Measurements from ENCODE around the gene TRUB2. TPM values are rescaled to one million over a fixed set of nuclear protein-coding genes. Genes with fewer than 3 reads are reported as not detected.

TRUB2 gene
- 24.2 TPM for total RNA-seq

- DNase-seq (ENCODE audit: low read depth in 2 of 3, low spot score in 2 of 3): peak; percentile 93 to 97 (median 95)
Observed at GRCh38 chr9:128322404-128323211, at the start of gene TRUB2, which contains the start of gene COQ4. TRUB2 (minus strand) TSS chr9:128322447; CDS start chr9:128322408, 39 bp downstream. COQ4 (plus strand) TSS chr9:128322839; CDS start chr9:128322859, 20 bp downstream.

- DNase-seq (ENCODE audit: low read depth in 2 of 3, low spot score in 2 of 3): no peak
Observed at GRCh38 chr9:128371630-128372117, 49.4 kb upstream of the TRUB2 start.

GRCh38 chr9:128370752-128371629 is 48.7 kb upstream of the TRUB2 start, which contains the start of gene URM1:
URM1 (plus strand) TSS chr9:128371374; CDS start chr9:128371381, 7 bp downstream.
- DNase-seq (ENCODE audit: low read depth in 2 of 3, low spot score in 2 of 3): peak; percentile 91 to 99 (median 98)

GRCh38 chr9:128370367-128370751 is 48.1 kb upstream of the TRUB2 start:
- no peak for DNase-seq (ENCODE audit: low read depth in 2 of 3, low spot score in 2 of 3)

- DNase-seq (ENCODE audit: low read depth in 2 of 3, low spot score in 2 of 3): no peak
Observed at GRCh38 chr9:128369024-128369706, 46.9 kb upstream of the TRUB2 start.

GRCh38 chr9:128365525-128365924 is 43.3 kb upstream of the TRUB2 start:
- DNase-seq (ENCODE audit: low read depth in 2 of 3, low spot score in 2 of 3): no peak

GRCh38 chr9:128362774-128363173 is 40.5 kb upstream of the TRUB2 start:
- no peak for DNase-seq (ENCODE audit: low read depth in 2 of 3, low spot score in 2 of 3)

GRCh38 chr9:128361986-128362646 is 39.9 kb upstream of the TRUB2 start:
- peak; percentile 40 to 75 (median 66) for DNase-seq (ENCODE audit: low read depth in 2 of 3, low spot score in 2 of 3)

GRCh38 chr9:128361296-128361985 is 39.2 kb upstream of the TRUB2 start:
- DNase-seq (ENCODE audit: low read depth in 2 of 3, low spot score in 2 of 3): no peak

GRCh38 chr9:128360826-128361225 is 38.6 kb upstream of the TRUB2 start:
- no peak for DNase-seq (ENCODE audit: low read depth in 2 of 3, low spot score in 2 of 3)

- DNase-seq (ENCODE audit: low read depth in 2 of 3, low spot score in 2 of 3): no peak
Observed at GRCh38 chr9:128358861-128359260, 36.6 kb upstream of the TRUB2 start.

GRCh38 chr9:128358090-128358489 is 35.8 kb upstream of the TRUB2 start:
- DNase-seq (ENCODE audit: low read depth in 2 of 3, low spot score in 2 of 3): no peak

- no peak for DNase-seq (ENCODE audit: low read depth in 2 of 3, low spot score in 2 of 3)
Observed at GRCh38 chr9:128355451-128355850, 33.2 kb upstream of the TRUB2 start.

- DNase-seq (ENCODE audit: low read depth in 2 of 3, low spot score in 2 of 3): no peak
Observed at GRCh38 chr9:128349772-128350171, 27.5 kb upstream of the TRUB2 start.

- DNase-seq (ENCODE audit: low read depth in 2 of 3, low spot score in 2 of 3): no peak
Observed at GRCh38 chr9:128349125-128349524, 26.9 kb upstream of the TRUB2 start.

- no peak for DNase-seq (ENCODE audit: low read depth in 2 of 3, low spot score in 2 of 3)
Observed at GRCh38 chr9:128344931-128345605, 22.8 kb upstream of the TRUB2 start.

- DNase-seq (ENCODE audit: low read depth in 2 of 3, low spot score in 2 of 3): no peak
Observed at GRCh38 chr9:128343855-128344254, 21.6 kb upstream of the TRUB2 start.

GRCh38 chr9:128342971-128343680 is 20.9 kb upstream of the TRUB2 start:
- DNase-seq (ENCODE audit: low read depth in 2 of 3, low spot score in 2 of 3): no peak
